GM19240 (cell line): ENCODE data around the gene NOTCH2.

ENCODE experiments used
- DNase-seq: peaks from one replicate; pipeline ENCODE4 v3.0.0; 2011; ENCODE audit warnings: low spot score; ENCODE audit not compliant: insufficient read length

NOTCH2 gene

GRCh38 chr1:119909890-119910596 is 159.4 kb downstream of the NOTCH2 start:
- DNase-seq: no peak

GRCh38 chr1:119908661-119909060 is 160.8 kb downstream of the NOTCH2 start:
- no peak for DNase-seq

DNA sequence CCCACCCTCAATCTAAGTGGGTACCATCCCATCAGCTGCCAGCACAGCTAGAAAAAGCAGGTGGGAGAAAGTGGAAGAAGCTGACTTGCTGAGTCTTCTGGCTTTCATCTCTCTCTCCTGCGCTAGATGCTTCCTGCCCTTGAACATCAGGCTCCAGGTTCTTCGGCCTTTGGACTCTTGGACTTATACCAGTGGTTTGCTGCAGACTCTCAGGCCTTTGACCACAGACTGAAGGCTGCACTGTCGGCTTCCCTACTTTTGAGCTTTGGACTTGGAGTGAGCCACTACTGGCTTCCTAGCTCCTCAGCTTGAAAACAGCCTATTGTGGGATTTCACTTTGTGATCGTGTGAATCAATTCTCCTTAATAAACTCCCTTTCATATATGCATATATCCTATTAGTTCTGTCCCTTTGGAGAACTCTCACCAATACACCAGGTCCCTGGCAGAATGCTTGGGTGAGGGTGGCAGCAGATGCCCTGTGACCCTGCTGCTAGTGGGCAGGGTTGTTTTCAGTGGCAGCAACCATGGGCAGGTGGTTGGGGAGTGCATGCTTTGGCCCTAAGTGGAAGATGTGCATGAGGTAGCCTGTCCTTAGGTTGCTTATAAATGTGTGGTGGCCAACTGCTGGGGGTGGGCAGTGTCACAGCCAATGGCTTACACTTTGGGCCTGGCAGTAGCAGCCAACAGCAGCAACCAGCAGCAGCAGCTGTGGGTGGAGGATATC is 162.4 kb downstream of the NOTCH2 start:
- DNase-seq: no peak

- DNase-seq: no peak
These were observed 166.0 kb downstream of the NOTCH2 start for GRCh38 chr1:119903443-119903835.

DNA sequence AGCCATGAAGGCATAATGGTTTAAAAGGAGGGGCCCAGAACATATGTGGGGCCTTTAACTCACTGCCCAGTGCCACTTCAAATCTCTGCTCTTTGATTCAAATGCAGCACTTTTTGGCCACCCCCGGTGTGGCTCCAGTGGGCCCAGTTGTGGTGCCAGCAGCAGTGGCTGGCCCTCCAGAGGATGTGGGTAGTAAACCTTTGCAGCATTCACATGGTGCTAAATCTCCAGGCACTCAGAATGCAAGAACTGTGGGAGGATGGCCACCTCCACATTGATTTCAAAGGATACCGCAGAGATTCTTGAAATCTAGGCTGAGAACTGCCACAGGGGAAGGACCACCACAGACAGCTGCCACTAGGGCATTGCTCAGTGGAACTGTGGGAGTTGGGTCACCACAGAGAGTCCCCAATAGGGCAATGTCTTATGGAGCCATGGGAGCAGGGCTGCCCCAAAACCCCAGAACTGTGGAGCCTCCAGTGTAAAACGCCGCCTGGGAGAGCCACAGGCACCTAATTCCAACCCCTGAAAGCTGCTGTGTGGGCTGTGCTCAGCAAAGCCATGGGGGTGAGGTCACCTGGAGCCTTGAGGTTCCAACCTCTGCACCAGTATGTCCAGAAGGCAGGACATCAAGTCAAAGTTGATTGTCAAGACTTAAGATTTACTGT is 166.6 kb downstream of the NOTCH2 start:
- DNase-seq: no peak

DNA sequence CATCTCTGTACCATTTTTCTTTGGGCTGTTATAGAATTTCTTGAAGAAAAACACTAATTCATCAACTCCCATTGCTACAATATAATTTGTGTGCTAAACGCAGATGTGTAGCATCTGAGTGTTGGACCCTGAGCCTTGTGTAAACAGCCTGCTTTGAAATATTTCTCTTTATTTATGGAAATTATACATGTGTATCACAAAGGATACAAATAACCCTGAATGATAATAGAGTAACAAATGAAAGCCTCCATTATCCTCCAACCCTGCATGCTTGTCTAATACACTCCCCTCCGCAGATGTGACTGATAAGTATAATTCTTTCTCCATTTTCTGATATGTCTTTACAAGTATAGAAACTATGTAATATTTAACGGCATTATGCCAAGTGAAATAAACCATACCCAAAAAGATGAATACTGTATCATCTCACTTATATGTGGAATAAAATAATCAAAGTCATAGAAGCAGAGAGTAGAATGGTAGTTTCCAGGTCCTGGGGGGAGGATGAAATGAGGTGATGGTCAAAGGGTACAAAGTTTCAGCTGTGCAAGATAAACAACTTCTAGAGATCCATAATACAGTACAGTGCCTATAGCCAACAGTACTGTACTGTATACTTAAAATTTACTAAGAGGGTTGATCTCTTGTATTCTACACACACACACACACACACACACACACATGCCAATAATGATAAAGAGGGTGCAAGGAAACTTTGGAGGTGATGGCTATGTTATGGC is 170.3 kb downstream of the NOTCH2 start:
- no peak for DNase-seq

DNA sequence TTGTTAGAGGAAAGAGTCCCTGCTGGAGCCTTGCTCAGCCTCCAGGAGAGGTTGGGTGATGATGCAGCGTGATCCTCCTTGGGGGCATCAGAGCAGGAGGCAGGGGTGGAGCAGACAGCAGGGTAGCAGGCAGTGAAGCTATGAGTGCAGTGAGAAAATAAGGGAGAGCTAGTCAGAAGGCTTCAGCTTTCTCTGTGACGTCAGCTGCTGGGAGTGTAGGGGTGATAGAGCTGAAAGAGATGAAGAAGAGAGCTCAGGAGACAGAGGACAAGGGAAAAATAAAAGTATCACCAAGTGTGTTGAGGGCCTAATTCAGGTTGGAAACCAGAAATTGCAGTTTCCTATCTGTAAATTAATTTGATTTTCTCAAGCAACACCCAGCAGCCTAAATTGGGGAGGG is 170.9 kb downstream of the NOTCH2 start:
- DNase-seq: no peak

DNA sequence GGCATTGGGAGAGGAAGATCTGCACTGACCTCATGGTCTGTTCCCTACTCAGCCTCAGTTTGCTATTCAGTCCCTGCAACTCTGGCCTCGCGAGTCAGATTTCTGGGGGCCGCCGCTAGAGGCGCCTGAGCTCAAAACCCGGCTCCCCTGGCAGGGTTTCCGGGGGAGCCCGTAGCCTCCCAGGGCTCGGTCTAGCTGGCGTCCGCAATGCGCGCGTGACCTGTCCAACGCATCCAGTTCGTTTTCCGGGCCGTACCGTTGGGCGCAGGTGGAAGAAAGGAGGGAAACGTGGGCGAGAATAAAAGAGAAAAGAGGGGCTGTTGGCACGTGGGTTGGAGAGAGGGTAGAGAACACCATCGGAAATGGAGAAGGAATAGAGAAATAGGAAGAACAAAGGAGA is 173.2 kb downstream of the NOTCH2 start, which contains the start of gene ADAM30:
ADAM30 (minus strand) TSS at position 213 of the 400 bp plus-strand sequence; CDS start at position 34, 179 bp downstream.
- DNase-seq: no peak

DNA sequence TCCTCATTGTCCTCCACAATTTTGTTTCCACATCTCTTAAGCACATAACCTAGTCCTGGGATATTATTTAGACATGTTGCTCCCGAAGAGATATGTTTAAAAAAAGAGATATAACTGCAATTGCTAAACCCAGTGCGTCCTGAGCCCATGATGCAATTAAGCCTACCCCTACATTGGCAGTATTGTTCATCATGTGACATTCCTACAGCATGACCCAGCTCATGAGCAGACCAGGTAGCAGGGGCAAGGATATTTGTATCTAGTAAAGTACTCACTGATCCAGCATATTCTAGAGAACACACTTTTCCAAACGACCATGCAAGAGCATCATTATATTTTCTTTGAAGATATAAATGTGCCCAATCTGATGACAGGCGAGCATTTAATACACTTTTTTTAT is 174.4 kb downstream of the NOTCH2 start:
- no peak for DNase-seq

- no peak for DNase-seq
These were observed 175.4 kb downstream of the NOTCH2 start for GRCh38 chr1:119893827-119894700.

DNA sequence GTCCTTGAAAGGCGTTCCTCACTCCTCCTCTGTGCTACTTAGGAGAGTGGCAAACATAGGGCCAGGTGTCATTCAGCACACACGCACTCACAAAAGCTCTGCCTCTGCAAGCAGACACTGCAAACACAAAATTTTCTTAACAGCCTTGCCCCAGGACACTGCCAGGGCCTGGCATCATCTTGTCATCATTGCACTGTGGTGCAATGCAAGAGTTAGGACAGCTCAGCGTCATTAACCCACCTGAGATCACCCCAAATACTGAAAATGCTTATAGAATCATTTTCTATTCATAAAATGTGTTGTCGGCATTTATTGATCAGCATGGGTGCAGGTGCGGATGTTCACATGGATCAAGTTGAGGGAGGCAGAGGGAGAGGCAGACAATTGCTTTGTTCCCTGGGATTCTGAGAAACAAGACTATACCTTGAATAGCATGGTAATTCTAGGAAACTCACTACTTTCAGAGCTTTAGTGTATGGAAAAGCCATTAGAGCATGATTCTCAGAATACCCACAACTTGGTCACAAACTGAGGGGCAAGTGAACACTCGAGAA is 176.1 kb downstream of the NOTCH2 start:
- no peak for DNase-seq

DNA sequence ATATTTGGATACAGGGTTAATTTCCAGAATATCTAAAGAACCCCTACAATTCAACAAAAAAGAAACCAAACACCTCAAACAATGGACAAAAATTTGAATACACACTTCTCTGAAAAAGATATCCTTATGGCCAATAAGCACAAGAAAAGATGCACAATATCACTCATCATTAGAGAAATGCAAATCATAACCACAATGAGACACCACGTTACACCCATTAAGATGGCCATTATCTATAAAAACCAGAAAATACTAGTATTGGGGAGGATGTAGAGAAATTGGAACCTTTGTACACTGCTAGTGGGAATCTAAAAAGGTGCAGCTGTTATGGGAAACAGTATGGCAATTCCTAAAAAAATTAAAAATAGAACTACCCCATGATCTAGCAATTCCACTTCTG is 178.1 kb downstream of the NOTCH2 start:
- DNase-seq: no peak

GRCh38 chr1:119888476-119888875 is 181.0 kb downstream of the NOTCH2 start:
- no peak for DNase-seq

DNA sequence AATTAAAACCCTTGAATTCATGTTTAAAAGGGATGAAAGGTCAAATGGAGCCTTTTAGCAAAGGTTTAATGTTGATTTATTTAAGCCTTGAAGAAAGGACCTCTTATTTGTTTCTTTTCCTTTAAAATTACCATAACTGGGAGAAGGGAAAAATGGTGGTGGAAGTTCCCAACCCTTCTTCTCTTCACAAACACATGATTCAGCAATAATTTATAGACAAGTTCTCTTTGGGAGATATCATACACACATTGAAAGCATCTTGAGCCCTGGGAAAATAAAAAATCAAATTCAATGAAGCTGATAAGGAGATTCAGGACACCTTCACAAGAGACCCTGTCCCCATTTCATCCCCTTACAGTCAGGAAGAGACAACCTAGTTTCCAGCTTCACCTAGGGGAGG is 182.0 kb downstream of the NOTCH2 start:
- no peak for DNase-seq

- peak; percentile 29 for DNase-seq
These were observed 183.3 kb downstream of the NOTCH2 start for GRCh38 chr1:119885903-119886783.

- DNase-seq: no peak
These were observed 184.8 kb downstream of the NOTCH2 start for GRCh38 chr1:119884711-119885110.

- no peak for DNase-seq
These were observed 185.6 kb downstream of the NOTCH2 start for GRCh38 chr1:119883826-119884225.

DNA sequence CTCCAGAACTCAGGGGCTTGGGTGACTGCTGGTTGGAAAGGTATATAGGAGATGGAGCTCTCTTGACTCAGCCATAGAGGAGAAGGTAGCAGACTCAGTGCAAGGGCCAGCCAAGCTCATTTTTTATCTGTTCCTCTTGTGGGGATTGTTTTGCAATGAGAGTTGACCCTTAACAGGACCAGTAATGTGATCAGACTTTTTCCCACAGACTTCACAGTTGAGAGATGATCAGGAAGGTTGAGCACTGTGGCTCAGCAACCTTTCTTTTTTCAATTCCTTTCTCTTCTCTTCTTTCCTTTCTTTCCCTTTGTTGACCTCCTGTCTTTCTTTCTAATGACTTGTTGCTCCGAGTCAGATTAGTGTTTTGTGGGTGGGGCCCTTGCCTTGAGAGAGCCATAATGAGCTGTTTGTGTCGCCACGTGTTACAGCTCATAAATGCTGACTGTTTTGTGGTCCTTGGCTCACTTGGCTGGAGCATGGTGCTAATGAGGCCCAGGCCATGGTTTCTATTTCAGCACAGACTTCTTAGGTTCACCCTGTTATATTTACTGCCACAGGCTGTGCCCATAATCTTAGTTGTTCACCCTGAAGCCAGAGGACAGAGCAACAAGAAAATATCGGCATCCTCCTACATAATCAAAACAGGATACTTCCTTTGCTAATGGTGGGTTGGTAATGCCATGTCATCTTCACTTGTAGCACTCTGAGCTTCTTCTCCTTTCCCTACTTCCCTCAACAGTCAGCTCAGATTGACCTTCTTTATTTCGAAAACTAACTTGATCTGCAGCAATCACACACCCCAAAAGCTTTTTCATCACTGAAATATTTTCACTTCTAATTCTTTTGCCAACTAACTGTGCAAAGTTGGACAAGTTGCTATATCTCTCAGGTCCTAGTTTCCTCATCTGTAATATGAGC is 187.1 kb downstream of the NOTCH2 start:
- DNase-seq: no peak
